ENCODE data around the gene RNU7-1.
"Not testable (repeated sequence)": the region's sequence is repeated elsewhere in the genome, so short reads cannot be mapped to it uniquely, and the experiment has no call there.

Gene RNU7-1

DNA sequence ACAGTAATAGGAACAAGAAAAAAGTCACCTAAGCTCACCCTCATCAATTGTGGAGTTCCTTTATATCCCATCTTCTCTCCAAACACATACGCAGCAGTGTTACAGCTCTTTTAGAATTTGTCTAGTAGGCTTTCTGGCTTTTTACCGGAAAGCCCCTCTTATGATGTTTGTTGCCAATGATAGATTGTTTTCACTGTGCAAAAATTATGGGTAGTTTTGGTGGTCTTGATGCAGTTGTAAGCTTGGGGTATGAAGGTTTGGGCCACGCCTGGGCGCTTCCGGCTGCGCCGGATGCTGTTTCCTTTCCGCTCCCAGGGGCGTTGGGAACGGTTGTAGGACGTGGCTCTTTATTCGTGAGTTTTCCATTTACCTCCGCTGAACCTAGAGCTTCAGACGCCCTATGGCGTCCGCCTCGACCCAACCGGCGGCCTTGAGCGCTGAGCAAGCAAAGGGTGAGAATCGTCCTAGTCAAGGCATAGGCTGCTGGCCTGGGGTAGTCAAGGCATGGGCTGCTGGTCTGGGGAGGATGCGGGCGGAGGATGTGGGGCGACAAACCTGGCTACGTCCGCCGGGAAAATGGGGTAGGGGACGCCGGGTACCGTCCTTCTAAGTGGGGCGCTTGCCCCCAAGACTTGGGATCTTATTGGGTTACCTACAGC, at the start of gene RNU7-1, which contains the start of gene C12orf57:
Gene RNU7-1, plus strand, starts transcription at position 95 of the 659 bp plus-strand sequence.
Gene C12orf57, plus strand, starts transcription at position 301 of the 659 bp plus-strand sequence. Its CDS starts 100 bp downstream, at position 401.
- peak; percentile 82 to 85 for DNase-seq (ENCODE audit: low read depth in 2 of 2)

DNA sequence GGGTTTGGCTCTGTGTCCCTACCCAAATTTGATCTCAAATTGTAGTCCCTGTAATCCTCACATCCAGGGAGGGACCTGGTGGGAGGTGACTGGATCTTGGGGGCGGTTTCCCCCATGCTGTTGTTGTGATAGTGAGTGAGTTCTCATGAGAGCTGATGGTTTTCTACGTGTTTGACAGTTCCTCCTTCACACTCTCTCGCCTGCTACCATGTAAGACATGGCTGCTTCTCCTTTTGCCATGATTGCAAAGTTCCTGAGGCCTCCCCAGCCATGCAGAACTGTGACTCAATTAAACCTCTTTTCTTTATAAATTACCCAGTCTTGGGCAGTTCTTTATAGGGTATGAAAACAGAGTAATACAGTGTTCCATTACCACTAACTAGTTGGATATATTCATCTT, 49.3 kb upstream of the RNU7-1 start:
- DNase-seq (ENCODE audit: low read depth in 2 of 2): no peak

DNA sequence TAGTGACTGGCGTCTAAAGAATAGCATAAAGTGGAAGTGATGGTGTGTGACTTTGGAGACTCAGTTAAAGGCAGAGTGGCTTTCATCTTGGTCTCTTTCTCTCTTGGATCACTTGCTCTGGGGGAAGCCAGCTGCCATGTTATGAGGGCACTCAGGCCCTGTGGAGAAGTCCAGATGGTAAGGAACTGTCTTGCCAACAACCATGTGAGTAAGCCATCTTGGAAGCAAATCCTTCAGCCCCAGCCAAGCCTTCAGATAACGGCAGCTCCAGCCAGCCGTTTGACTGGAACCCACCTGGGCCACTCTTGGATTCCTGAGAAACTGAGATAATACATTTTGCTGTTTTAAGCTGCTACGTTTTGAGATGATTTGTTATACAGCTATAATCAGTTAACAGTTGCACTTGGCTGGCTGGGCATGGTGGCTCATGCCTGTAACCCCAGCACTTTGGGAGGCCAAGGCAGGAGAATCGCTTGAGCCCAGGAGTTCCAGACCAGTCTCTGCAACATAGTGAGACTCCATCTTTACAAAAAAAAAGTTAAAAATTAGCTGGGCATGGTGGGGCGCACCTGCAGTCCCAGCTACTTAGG, 46.7 kb upstream of the RNU7-1 start:
- no peak for DNase-seq (ENCODE audit: low read depth in 2 of 2)

DNA sequence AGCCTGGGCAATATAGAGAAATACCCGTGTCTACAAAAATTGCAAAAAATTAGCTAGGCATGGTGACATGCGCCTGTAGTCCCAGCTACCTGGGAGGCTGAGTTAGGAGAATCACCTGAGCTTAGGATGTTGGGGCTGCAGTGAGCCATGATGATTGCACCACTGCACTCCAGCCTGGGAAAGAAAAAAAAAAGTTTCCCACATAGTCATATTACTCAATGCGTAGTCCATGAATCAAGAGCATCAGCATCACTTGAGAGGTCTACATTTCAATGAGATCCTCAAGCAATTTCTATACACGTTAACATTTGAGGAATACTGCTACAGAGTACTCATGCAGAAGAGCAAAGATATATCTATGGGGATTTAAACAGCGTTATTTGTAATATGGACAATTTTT, 44.2 kb upstream of the RNU7-1 start:
- no peak for DNase-seq (ENCODE audit: low read depth in 2 of 2)

DNA sequence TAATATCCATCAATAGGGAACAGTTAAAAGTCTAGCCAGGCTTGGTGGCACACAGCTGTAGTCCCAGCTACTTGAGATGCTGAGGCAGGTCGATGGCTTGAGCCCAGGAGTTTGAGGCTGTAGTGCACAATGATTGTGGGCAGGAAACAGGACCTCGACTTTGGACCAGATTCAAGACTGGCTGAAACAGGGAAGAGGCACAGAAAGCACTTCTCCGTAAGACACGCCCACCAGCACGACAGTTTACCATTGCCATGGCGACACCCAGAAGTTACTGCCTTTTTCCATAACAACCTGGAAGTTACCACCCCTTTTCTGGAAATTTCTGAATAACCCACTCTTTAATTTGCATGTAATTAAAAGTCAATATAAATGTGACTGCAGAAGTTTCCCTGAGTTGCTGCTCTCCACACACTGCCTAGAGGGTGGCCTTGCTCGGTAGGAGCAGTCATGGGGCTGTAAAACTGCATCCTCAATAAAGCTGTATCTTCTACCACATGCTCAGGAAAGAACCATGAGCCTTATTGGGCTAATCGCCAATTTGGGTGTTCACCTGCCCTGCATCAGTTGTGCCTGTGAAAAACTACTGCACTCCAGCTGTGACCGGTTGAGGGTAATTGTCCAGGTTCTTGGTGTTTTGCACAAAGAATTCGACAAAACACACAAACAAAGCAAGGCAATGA, 43.6 kb upstream of the RNU7-1 start:
- DNase-seq (ENCODE audit: low read depth in 2 of 2): no peak

DNA sequence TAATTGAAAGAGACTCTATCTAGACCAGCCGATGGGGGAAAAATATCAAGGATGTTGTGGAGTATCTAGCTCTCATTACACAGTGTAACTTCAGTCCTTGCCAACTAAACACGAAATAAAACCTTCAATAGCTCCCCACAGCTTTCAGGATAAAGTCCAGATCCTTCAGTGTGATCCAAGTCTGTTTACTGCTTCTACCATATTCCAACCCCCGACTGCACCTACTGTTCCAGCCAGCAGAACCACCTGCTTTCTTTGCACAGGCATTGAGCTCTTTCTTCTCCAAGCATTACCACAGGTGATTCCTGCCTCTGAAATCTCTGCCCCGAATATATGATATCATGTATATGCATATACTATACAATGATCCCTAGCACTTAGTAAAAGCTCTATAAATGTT, 41.2 kb upstream of the RNU7-1 start:
- DNase-seq (ENCODE audit: low read depth in 2 of 2): no peak

DNA sequence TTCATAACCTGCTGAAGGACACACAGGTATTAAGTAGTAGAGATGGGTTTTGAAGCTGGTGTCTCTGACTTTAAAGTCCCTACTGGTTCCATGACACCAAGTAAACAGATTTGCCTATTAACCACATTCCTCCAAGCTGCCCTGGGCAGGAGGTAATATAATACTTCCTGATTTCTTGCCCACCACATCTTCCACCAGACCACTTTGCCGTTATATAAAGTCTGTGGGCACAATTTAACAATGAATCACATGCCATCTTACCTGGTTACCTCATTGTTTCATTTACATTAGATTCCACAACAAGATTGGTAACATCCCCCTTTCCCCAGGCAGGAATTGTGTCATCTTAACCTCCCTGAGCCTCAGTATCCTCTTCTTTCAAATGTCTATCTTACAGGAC, 39.9 kb upstream of the RNU7-1 start:
- no peak for DNase-seq (ENCODE audit: low read depth in 2 of 2)

DNA sequence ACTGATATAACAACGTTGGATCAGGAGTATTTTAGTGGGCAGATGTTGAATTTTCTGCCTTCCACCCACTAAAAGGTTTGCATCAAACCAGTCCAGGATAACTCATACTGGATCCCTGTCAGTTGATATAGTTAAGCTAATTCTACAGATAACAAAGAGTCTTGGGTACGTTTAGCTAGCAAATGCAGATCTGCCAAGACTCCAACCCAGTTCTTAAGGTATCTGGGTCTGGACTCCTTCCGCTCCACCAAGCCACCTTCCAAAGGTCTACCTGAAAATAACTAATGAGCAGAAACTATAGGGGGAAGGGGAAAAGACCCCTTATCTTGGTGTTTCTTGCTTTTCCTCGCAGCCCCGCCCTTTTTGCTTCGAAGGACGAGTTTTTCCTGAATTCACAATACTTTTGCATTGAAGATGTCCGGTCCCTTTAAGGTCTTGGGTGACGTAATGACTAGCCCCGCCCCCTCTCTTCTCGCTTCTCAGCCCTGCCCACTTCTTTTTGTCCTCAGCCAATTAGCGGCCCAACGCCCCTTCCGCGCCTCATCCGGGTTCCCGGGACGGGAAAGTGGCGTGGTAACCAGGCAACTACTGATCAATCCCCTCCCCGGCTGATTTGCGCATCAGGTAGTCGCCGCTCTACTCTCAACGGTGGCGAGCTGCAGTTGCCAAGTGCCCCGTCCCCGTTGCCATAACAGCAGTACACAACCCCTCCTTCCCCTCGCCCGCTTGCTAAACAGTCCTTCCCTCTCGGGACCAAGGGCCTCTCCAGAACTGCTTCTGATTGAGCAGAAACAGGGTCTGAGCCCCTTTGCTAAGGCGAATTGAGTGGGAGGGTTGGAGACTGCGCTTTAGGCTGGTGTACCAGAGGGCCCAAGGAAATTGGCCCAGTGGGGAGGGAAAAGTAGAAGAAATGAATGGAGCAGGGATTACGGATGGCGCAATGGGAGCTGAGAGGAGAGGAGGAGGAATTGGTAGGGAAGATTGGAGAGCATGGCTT, 39.0 kb upstream of the RNU7-1 start, which contains the start of gene LRRC23:
Gene LRRC23, plus strand, starts transcription at position 543 of the 997 bp plus-strand sequence. CDS start 812 bp downstream, outside the sequence.
- peak; percentile 83 to 89 for DNase-seq (ENCODE audit: low read depth in 2 of 2)

DNA sequence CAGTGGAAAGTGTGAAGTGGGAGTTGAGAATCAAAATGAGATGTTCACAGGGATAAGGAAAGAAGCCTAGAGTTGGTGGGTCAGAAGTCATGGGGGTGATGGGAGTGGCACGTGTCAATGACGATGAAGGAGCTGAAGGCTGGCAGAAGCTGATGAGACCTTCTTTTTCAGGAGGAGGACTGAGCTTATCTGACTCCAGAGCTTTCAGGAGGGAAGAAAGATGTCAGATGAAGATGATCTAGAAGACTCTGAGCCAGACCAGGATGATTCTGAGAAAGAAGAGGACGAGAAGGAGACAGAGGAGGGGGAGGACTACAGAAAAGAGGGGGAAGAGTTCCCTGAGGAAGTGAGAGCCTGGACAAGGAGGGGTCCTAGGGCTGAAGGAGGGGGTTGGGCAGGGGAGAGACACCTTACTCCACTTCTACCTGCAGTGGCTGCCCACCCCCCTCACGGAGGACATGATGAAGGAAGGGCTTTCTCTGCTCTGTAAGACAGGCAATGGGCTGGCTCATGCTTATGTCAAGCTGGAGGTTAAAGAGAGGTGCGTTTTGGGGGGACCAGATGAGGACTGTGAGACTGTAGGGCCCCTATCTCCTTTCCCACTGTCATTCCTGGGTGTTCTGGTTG, 38.1 kb upstream of the RNU7-1 start:
- DNase-seq (ENCODE audit: low read depth in 2 of 2): no peak

DNA sequence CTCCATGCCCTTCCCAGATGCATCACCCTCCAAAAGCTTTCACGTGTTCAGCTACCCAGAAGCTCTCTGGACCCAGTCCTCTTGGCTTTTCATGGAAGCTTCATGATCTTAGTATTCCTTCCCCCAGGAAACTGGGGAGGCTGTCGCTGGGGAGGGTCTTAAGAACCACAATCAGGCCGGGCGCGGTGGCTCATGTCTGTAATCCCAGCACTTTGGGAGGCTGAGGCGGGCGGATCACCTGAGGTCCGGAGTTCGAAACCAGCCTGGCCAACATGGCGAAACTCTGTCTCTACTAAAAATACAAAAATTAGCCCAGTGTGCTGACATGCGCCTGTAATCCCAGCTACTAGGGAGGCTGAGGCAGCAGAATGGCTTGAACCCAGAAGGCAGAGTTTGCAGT, 35.5 kb upstream of the RNU7-1 start:
- DNase-seq (ENCODE audit: low read depth in 2 of 2): not testable (repeated sequence)

DNA sequence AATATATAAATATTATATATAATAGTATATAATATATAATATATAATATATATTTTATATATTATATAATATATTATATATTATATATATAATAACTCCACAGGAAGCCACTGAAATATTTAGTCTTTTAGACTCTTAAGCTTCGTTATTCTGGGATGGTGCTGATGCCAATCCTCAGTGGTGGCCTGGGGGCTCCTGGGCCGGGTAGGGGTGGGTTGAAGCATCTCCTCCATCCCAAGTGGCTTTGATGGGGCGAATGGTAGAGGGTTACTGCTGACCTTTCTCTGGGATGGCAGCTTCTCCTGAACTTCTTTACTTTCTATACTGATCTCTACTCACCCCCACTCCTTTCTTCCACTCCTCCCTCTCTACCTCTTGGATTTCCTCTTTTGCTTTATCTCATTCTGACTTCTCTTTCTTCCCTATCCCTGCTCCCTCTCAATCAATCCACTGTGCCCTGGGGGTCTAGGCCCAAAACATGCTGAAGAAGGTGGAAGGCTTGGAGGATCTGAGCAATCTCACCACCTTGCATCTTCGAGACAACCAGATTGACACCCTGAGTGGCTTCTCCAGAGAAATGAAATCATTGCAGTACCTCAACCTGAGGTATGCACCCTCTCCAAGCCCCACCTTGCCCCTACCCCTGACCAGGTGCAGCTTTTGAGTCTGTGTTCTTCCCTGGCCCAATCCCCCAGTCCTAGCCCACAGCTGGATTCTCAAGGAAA, 34.0 kb upstream of the RNU7-1 start:
- no peak for DNase-seq (ENCODE audit: low read depth in 2 of 2)

DNA sequence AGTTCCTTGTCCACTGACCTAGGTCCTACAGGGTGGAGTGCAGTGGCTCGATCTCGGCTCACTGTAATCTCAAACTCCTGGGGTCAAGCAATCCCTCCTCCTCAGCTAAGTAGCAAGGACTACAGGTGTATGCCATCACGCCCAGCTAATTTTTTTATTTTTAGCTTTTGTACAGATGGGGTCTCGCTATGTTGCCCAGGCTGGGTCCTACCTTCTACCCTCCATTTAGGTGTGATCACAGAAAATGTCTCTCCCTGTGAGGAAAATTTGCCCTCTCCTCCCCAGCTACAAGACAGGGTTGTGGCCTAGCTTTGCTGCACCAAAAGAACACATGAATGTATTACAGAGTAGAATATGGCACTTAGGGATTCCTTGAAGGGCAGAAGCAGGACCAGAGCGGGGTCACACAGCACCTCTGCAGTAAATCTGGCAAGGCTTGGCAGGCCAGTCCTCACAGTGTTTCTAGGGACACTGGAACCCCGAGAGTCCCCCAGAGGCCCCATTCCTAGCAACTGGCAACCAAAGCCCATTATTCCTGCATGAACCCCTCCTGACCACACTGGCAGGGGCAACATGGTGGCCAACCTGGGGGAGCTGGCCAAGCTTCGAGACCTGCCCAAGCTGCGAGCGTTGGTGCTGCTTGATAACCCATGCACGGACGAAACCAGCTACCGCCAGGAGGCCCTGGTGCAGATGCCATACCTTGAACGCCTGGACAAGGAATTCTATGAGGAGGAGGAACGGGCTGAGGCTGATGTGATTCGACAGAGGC, 31.3 kb upstream of the RNU7-1 start:
- DNase-seq (ENCODE audit: low read depth in 2 of 2): no peak

DNA sequence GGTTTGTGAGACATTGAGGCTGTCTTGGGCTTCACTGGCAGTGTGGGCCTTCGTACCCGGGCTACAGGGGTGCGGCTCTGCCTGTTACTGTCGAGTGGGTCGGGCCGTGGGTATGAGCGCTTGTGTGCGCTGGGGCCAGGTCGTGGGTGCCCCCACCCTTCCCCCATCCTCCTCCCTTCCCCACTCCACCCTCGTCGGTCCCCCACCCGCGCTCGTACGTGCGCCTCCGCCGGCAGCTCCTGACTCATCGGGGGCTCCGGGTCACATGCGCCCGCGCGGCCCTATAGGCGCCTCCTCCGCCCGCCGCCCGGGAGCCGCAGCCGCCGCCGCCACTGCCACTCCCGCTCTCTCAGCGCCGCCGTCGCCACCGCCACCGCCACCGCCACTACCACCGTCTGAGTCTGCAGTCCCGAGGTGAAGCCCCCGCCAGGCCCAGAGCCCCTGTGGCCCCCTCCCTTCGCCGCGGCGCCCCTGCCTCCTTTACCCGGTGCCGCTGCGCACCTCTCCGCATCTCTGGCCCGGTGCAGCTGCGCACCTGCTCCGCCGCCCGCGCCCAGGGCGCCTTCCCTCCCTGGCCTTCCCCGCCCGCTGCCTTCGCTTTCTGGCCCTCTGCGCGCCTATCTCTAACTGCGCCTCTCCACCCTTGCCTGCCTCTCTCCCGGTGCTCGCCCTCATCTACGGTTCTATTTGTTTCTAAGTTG, 29.2 kb upstream of the RNU7-1 start, which contains the start of gene ENO2:
Gene ENO2, plus strand, starts transcription at position 335 of the 701 bp plus-strand sequence. CDS start 1,253 bp downstream, outside the sequence.
- DNase-seq (ENCODE audit: low read depth in 2 of 2): no peak

DNA sequence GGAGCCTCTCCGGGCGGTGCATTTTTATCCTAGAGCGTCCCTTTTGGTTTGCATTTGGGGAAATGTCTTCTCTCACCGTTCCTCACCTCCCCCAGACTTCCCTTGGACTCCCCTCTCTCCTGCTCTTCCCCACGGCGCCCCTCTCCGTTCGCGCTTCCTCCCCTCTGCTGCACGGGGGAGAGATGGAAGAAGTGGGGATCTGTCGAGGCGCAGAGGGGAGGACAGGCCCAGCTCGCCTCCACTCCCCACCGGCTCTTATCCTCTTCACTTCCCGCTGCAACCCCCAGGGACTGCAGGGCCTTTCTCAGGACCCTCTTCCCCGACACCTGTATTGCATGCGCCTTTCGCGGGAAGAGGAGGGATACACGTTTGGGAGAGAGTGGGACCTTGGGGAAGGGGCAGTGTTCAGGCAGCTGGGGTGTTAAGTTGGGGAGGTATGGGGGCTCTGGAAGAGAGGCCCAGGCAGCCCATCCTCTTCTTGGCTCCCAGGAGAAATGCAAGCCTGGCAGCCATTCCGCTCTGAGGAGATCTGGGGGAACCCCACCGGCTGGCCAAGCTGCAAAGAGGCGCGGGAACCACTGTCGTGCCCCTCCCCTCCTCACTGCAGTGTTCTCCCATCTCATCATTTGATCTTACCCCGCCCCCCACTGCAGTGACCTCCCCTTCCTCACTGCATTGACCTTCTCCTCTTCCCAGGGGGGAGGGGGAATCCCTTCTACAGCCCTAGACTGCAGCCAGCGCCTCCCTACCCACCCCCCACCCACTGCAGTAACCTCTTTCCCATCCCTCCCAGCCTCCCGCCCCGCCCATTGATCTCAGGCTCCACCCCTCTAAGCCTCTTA, 28.4 kb upstream of the RNU7-1 start:
- no peak for DNase-seq (ENCODE audit: low read depth in 2 of 2)

DNA sequence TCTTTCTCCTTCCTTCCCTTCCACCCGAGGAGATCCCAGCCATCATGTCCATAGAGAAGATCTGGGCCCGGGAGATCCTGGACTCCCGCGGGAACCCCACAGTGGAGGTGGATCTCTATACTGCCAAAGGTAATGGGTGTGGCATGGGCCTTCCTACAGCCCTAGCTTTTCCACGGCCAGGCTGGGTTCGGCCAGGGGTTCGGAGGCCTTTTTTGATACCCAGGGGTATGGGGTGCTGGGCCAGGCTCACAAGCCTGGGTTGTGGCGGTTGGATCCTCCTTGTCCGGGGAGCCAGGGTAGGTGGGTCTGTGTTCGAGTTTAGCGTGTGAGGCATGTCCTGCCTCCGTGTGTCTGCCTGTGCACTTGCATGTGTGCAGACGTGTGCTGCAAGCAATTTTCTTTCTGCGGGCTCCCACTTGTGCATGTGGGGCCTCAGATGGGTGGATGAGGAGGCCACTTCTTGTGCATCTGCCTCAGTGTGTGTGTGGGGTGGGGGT, 27.8 kb upstream of the RNU7-1 start:
- DNase-seq (ENCODE audit: low read depth in 2 of 2): no peak

DNA sequence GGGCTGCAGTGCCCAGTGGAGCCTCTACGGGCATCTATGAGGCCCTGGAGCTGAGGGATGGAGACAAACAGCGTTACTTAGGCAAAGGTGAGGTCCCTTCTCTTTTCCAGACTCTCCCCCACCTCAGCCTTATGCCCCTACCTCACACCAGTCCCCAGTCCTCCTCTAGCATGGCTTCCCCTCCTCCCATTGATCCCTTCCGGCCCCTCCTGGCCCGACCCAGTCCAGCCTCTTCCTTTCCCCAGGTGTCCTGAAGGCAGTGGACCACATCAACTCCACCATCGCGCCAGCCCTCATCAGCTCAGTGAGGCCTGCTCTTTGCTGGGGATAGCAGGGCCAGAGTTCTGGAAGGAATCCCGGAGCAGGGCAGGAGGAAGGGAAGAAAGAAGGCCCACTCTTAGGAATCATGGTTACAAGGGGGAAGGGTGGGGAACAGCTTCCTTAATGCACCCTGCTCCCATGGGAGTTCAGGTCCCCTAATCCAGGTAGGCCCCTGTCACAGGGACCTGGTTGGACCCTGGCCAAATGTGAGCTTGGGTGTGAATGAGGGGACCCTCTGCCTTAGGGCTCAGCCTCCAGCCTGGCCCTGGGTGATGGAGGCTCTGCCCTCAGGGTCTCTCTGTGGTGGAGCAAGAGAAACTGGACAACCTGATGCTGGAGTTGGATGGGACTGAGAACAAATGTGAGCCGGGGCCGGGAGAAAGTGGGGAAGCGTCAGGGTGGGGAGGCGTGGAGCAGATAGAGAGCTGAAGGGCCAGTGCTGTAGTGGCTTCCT, 27.0 kb upstream of the RNU7-1 start:
- DNase-seq (ENCODE audit: low read depth in 2 of 2): no peak
